Activated CD4-positive, alpha-beta T cell treated with anti-CD3 and anti-CD28 coated beads, Interleukin-2, amount 50 U/mL, for 1 hour (primary cell): ENCODE results near the gene SLC19A2.
"Not testable (repeated sequence)": the region's sequence is repeated elsewhere in the genome, so short reads cannot be mapped to it uniquely, and the experiment has no call there.

ENCODE experiments used
- DNase-seq: peaks from one replicate; pipeline ENCODE4 v3.0.0-alpha.2; 2020

SLC19A2 gene

GRCh38 chr1:169485431-169486280 is at the start of gene SLC19A2:
Gene SLC19A2 (minus strand): TSS chr1:169485944. CDS start chr1:169485766, 178 bp downstream.
- DNase-seq: peak; percentile 90

GRCh38 chr1:169534653-169535052 is 48.9 kb upstream of the SLC19A2 start:
- no peak for DNase-seq

- DNase-seq: not testable (repeated sequence)
These were observed 47.9 kb upstream of the SLC19A2 start for GRCh38 chr1:169533528-169534190.

GRCh38 chr1:169530448-169530847 is 44.7 kb upstream of the SLC19A2 start:
- DNase-seq: no peak

- DNase-seq: no peak
These were observed 43.4 kb upstream of the SLC19A2 start for GRCh38 chr1:169529068-169529642.

- DNase-seq: no peak
These were observed 42.7 kb upstream of the SLC19A2 start for GRCh38 chr1:169528215-169529067.

- DNase-seq: no peak
These were observed 41.9 kb upstream of the SLC19A2 start for GRCh38 chr1:169527451-169528214.

- no peak for DNase-seq
These were observed 41.3 kb upstream of the SLC19A2 start for GRCh38 chr1:169527001-169527400.

- DNase-seq: no peak
These were observed 40.5 kb upstream of the SLC19A2 start for GRCh38 chr1:169526120-169526832.

- DNase-seq: no peak
These were observed 39.6 kb upstream of the SLC19A2 start for GRCh38 chr1:169525391-169525790.

GRCh38 chr1:169523904-169524303 is 38.2 kb upstream of the SLC19A2 start:
- no peak for DNase-seq

GRCh38 chr1:169521226-169521625 is 35.5 kb upstream of the SLC19A2 start:
- no peak for DNase-seq

GRCh38 chr1:169517558-169518186 is 31.9 kb upstream of the SLC19A2 start:
- DNase-seq: no peak

- no peak for DNase-seq
These were observed 29.9 kb upstream of the SLC19A2 start for GRCh38 chr1:169515641-169516040.

- no peak for DNase-seq
These were observed 29.0 kb upstream of the SLC19A2 start for GRCh38 chr1:169514566-169515270.

- DNase-seq: no peak
These were observed 27.5 kb upstream of the SLC19A2 start for GRCh38 chr1:169513208-169513607.

- no peak for DNase-seq
These were observed 25.7 kb upstream of the SLC19A2 start for GRCh38 chr1:169511316-169512005.

- no peak for DNase-seq
These were observed 24.3 kb upstream of the SLC19A2 start for GRCh38 chr1:169510060-169510459.

GRCh38 chr1:169509354-169509753 is 23.6 kb upstream of the SLC19A2 start:
- no peak for DNase-seq
